Kidney (tissue), 14 donors: Measurements from ENCODE around the gene PPP5C. TPM values are rescaled to one million over a fixed set of nuclear protein-coding genes. Genes with fewer than 3 reads are reported as not detected.

Experiments
- DNase-seq, 5 donors: peaks; one replicate each; pipeline ENCODE4 v3.0.0-alpha.2; 2013 to 2020
- FAIRE-seq: peaks from 2 replicates; lab custom pipeline; 2012; peaks lifted over from hg19 to GRCh38; lab: Jason Lieb, UNC
- H3K27ac ChIP-seq, 2 donors: one replicate each; pipeline ENCODE4 v1.7.0; 2013; ENCODE audit warnings: low read depth in 2 of 2, low read length in 2 of 2, inconsistent platforms in 1 of 2
- H3K27me3 ChIP-seq: one replicate; pipeline ENCODE4 v1.7.1; 2013; ENCODE audit warnings: low read length, inconsistent platforms; ENCODE audit not compliant: control insufficient read depth, insufficient read depth
- H3K36me3 ChIP-seq, 3 donors: one replicate each; pipeline versions ENCODE4 v1.7.0 to v1.7.1; 2013; ENCODE audit warnings: low read length in 3 of 3, control low read depth in 1 of 3, inconsistent platforms in 1 of 3; ENCODE audit not compliant: insufficient read depth in 3 of 3, control insufficient read depth in 2 of 3
- H3K4me1 ChIP-seq, 3 donors: one replicate each; pipeline versions ENCODE4 v1.7.0 to v1.7.1; 2013; ENCODE audit warnings: low read length in 3 of 3, inconsistent platforms in 1 of 3, low read depth in 1 of 3; ENCODE audit not compliant: control insufficient read depth in 2 of 3, insufficient read depth in 2 of 3
- H3K4me3 ChIP-seq, 3 donors: one replicate each; pipeline versions ENCODE4 v1.7.0 to v1.8.1; 2013; ENCODE audit warnings: low read length in 3 of 3, control low read depth in 1 of 3, inconsistent platforms in 1 of 3
- H3K9ac ChIP-seq, 3 donors: one replicate each; pipeline versions ENCODE4 v1.7.0 to v1.7.1; 2013; ENCODE audit warnings: low read length in 3 of 3, control low read depth in 1 of 3, inconsistent platforms in 1 of 3
- H3K9me3 ChIP-seq, 3 donors: one replicate each; pipeline versions ENCODE4 v1.7.0 to v1.7.1; 2013; ENCODE audit warnings: low read length in 3 of 3, control low read depth in 1 of 3, inconsistent platforms in 1 of 3; ENCODE audit not compliant: control insufficient read depth in 2 of 3, insufficient read depth in 1 of 3
- intact Hi-C: fragments of 100-400 bp; cut with DNase I; formaldehyde crosslinking; loops from one replicate; pipeline ENCODE4 v1.11.1; 2022
- polyA plus RNA-seq: library from polyadenylated mRNA; stranded (reverse); fragments of 350-450 nt; fragmentation: Illumina TruSeq; extraction: RNeasy Lipid Tissue Mini Kit (QIAGEN cat#74804); gene quantifications from one replicate; pipeline ENCODE4 v1.2.3, GENCODE V29; 2014; ENCODE audit warnings: low read depth, low replicate concordance; ENCODE audit not compliant: insufficient read depth
- total RNA-seq: library from RNA; stranded (reverse); fragmentation: NEBNext Ultra II Directional; extraction: Animal tissue kit (Norgen Biotek cat#: 25700); gene quantifications from one replicate; pipeline ENCODE4 v1.2.1, GENCODE V29; 2021
- TF ChIP-seq, protein P1 (sequence below): IDR thresholded peaks from 3 replicates; pipeline ENCODE4 v1.5.1; 2012; ENCODE audit warnings: mild to moderate bottlenecking, moderate library complexity, borderline replicate concordance; ENCODE audit not compliant: insufficient read depth; ENCODE audit errors: extremely low read depth
- donor health status: control.
- donor health status: control.
- donor health status: control.
- donor health status: control.
- donor health status: control.
- donor health status: DM: yes; HTN: yes; CAD: no.
- donor health status: Normal renal cell carcinoma (clear cell type).

The PPP5C gene
- total and polyA plus RNA-seq, 2 donors from 2014 or later: 54.3 to 63.7 TPM

DNA sequence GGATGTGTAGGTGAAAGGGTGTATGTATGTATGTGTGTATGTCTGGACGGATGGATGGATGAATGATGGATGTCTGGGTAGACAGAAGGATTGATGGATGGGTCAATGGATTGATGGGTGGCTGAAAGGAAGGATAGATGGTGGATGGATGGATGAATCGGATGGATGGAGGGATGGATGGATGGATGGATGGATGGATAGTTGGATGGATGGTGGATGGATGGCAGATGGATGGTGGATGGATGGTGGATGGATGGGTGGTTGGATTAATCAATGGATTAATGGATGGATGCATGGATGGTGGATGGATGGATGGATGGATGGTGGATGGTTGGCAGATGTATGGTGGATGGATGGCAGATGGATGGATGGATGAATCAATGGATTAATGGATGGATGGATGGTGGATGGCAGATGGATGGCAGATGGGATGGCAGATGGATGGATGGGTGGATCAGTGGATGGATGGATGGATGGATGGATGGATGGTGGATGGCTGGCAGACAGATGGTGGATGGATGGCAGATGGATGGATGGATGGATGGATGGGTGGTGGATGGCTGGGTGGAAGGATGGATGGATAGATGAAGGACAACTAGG is 16.5 kb upstream of the PPP5C start:
- no peak overlapping the region for H3K9ac ChIP-seq

GRCh38 chr19:46337487-46337886 is 9.4 kb upstream of the PPP5C start:
- DNase-seq (no peak), FAIRE-seq (no peak)
- H3K27me3 ChIP-seq: no peaks in the 10 kb centered on the region
- no peaks in the 10 kb centered on the region for H3K36me3 ChIP-seq
- H3K4me3 ChIP-seq: no peak overlapping the region
- TF ChIP-seq, protein P1, sequence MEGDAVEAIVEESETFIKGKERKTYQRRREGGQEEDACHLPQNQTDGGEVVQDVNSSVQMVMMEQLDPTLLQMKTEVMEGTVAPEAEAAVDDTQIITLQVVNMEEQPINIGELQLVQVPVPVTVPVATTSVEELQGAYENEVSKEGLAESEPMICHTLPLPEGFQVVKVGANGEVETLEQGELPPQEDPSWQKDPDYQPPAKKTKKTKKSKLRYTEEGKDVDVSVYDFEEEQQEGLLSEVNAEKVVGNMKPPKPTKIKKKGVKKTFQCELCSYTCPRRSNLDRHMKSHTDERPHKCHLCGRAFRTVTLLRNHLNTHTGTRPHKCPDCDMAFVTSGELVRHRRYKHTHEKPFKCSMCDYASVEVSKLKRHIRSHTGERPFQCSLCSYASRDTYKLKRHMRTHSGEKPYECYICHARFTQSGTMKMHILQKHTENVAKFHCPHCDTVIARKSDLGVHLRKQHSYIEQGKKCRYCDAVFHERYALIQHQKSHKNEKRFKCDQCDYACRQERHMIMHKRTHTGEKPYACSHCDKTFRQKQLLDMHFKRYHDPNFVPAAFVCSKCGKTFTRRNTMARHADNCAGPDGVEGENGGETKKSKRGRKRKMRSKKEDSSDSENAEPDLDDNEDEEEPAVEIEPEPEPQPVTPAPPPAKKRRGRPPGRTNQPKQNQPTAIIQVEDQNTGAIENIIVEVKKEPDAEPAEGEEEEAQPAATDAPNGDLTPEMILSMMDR: no peak
- no peaks in the 10 kb centered on the region for H3K4me1 ChIP-seq
- no peaks in the 10 kb centered on the region for H3K9me3 ChIP-seq
- no peak overlapping the region for H3K27ac ChIP-seq
- no peak overlapping the region for H3K9ac ChIP-seq
- intact Hi-C loops: no loop called here

More for the DNA sequence above, 16.5 kb upstream of the PPP5C start:
- Histone ChIP-seq H3K9me3 (peaks cover 0 to 19% (median 0%) of the 10 kb centered on the region in 3 donors), H3K27me3 (no peaks in the 10 kb centered on the region), H3K4me1 (no peaks in the 10 kb centered on the region), H3K27ac (no peak overlapping the region), H3K4me3 (no peak overlapping the region), H3K36me3 (peaks cover 0 to 16% (median 0%) of the 10 kb centered on the region in 3 donors)
- no peak for DNase-seq
- intact Hi-C loops: no loop called here
- FAIRE-seq: no peak
- TF ChIP-seq, protein P1: no peak

DNA sequence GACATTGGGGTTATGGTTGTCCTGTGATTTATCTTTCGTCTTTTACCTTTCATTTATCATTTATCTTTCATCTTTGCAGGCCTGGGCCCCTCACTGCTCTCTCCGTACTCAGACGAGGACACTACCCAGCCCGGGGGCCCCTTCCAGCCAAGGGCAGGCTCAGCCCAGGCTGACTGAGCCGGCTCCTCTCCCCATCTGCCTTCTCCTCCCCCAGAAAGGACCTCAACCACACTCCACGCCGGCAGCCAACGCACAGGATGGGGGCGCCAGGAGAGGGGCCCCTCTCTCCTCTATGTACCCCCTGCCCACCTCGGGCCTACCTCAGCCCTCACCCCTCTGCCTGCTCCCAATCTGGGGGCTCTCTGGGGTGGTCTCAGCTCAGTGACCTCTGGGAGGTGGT is 7.4 kb upstream of the PPP5C start:
- Histone ChIP-seq H3K4me3 (no peak overlapping the region), H3K27ac (no peak overlapping the region), H3K36me3 (no peaks in the 10 kb centered on the region), H3K27me3 (no peaks in the 10 kb centered on the region), H3K4me1 (no peaks in the 10 kb centered on the region), H3K9me3 (no peaks in the 10 kb centered on the region), H3K9ac (no peak overlapping the region)
- FAIRE-seq: no peak
- intact Hi-C loops: no loop called here
- no peak for DNase-seq
- TF ChIP-seq, protein P1: no peak
